GM21515 (cell line): ENCODE data around the gene TPBGL.
"Not testable (repeated sequence)": the region's sequence is repeated elsewhere in the genome, so short reads cannot be mapped to it uniquely, and the experiment has no call there.

Source experiments
- ATAC-seq: cut with Tn5 transposase; IDR thresholded peaks from one replicate; pipeline ENCODE4 v1.9.1; 2021; ENCODE audit not compliant: unreplicated experiment

TPBGL gene

GRCh38 chr11:75271730-75272129 is 31.2 kb downstream of the TPBGL start:
- no peak for ATAC-seq

- ATAC-seq: no peak
Observed at GRCh38 chr11:75272391-75272790, 31.8 kb downstream of the TPBGL start.

GRCh38 chr11:75272821-75273301 is 32.3 kb downstream of the TPBGL start:
- no peak for ATAC-seq

- ATAC-seq: no peak
Observed at GRCh38 chr11:75273411-75274391, 33.1 kb downstream of the TPBGL start.

GRCh38 chr11:75274716-75275115 is 34.1 kb downstream of the TPBGL start:
- ATAC-seq: not testable (repeated sequence)

GRCh38 chr11:75275581-75275980 is 35.0 kb downstream of the TPBGL start:
- ATAC-seq: no peak

- no peak for ATAC-seq
Observed at GRCh38 chr11:75276186-75276585, 35.6 kb downstream of the TPBGL start.

- no peak for ATAC-seq
Observed at GRCh38 chr11:75276686-75277085, 36.1 kb downstream of the TPBGL start.

GRCh38 chr11:75277211-75277805 is 36.7 kb downstream of the TPBGL start:
- ATAC-seq: no peak

GRCh38 chr11:75277991-75278790 is 37.6 kb downstream of the TPBGL start:
- ATAC-seq: no peak

GRCh38 chr11:75279273-75279672 is 38.7 kb downstream of the TPBGL start:
- ATAC-seq: no peak

GRCh38 chr11:75280227-75280701 is 39.7 kb downstream of the TPBGL start:
- no peak for ATAC-seq

GRCh38 chr11:75280770-75281468 is 40.3 kb downstream of the TPBGL start:
- no peak for ATAC-seq

GRCh38 chr11:75281469-75282095 is 41.0 kb downstream of the TPBGL start:
- no peak for ATAC-seq

GRCh38 chr11:75283391-75283931 is 42.9 kb downstream of the TPBGL start:
- ATAC-seq: no peak

- ATAC-seq: no peak
Observed at GRCh38 chr11:75285776-75286360, 45.3 kb downstream of the TPBGL start.

GRCh38 chr11:75286826-75287465 is 46.4 kb downstream of the TPBGL start:
- no peak for ATAC-seq

- ATAC-seq: no peak
Observed at GRCh38 chr11:75287579-75287978, 47.0 kb downstream of the TPBGL start.

- no peak for ATAC-seq
Observed at GRCh38 chr11:75289511-75289760, 48.9 kb downstream of the TPBGL start.
